NCI-H82 treated with DMSO at 0.1 percent for 48 hours (cell line): ENCODE measurements around the gene C11orf87.

Experiments
- DNase-seq: peaks from one replicate; lab custom pipeline; 2025; ENCODE audit not compliant: unreplicated experiment; lab: John Stamatoyannopoulos, UW

Gene C11orf87

GRCh38 chr11:109439684-109440083 lies 17.7 kb downstream of the C11orf87 start:
- DNase-seq = no peak

GRCh38 chr11:109443052-109443451 lies 21.1 kb downstream of the C11orf87 start:
- DNase-seq = no peak

GRCh38 chr11:109454857-109455256 lies 32.9 kb downstream of the C11orf87 start:
- no peak for DNase-seq
